BLaER1 (cell line): ENCODE measurements around the gene MAPKAP1.

Experiments used
- H3K27ac ChIP-seq: shearing (Covaris generic); formaldehyde crosslinking; 2 replicates; pipeline ENCODE4 v1.8.1; 2022
- H3K27me3 ChIP-seq: shearing (Covaris generic); formaldehyde crosslinking; 2 replicates; pipeline ENCODE4 v1.8.1; 2022
- H3K36me3 ChIP-seq: shearing (Covaris generic); formaldehyde crosslinking; 2 replicates; pipeline ENCODE4 v1.8.1; 2022
- H3K4me1 ChIP-seq: shearing (Covaris generic); formaldehyde crosslinking; 2 replicates; pipeline ENCODE4 v1.8.1; 2022
- H3K4me2 ChIP-seq: shearing (Covaris generic); formaldehyde crosslinking; 2 replicates; pipeline ENCODE4 v1.8.1; 2022
- H3K4me3 ChIP-seq: shearing (Covaris generic); formaldehyde crosslinking; 2 replicates; pipeline ENCODE4 v1.8.1; 2022
- H3K9ac ChIP-seq: shearing (Covaris generic); formaldehyde crosslinking; 2 replicates; pipeline ENCODE4 v1.8.1; 2022
- H3K9me3 ChIP-seq: shearing (Covaris generic); formaldehyde crosslinking; 2 replicates; pipeline ENCODE4 v1.8.1; 2022
- H4K20me1 ChIP-seq: shearing (Covaris generic); formaldehyde crosslinking; 2 replicates; pipeline ENCODE4 v1.8.1; 2022
- Cebpa-rat ChIP-seq: shearing (Covaris generic); IDR thresholded peaks from 2 replicates; pipeline ENCODE4 v1.8.1; 2022

Gene MAPKAP1

GRCh38 chr9:125529589-125530515, 177.2 kb downstream of the MAPKAP1 start:
- Histone ChIP-seq H4K20me1 (no peaks in the 10 kb centered on the region), H3K4me3 (no peak overlapping the region), H3K27me3 (no peaks in the 10 kb centered on the region), H3K36me3 (peaks cover 10% of the 10 kb centered on the region; the same call in 1 of the 2 replicates), H3K4me2 (peak overlapping the region; percentile 36), H3K4me1 (peaks cover 24% of the 10 kb centered on the region), H3K9ac (no peak overlapping the region), H3K27ac (no peak overlapping the region; the same call in 1 of the 2 replicates), H3K9me3 (peaks cover 8% of the 10 kb centered on the region; the same call in 1 of the 2 replicates)
- TF ChIP-seq Cebpa-rat: no peak

GRCh38 chr9:125529107-125529506, 177.9 kb downstream of the MAPKAP1 start:
- H3K4me1 ChIP-seq: peaks cover 17% of the 10 kb centered on the region
- no peak for TF ChIP-seq Cebpa-rat
- H3K36me3 ChIP-seq: peaks cover 17% of the 10 kb centered on the region; the same call in 1 of the 2 replicates
- H3K27me3 ChIP-seq: no peaks in the 10 kb centered on the region
- H3K4me3 ChIP-seq: no peak overlapping the region
- no peak overlapping the region for H3K4me2 ChIP-seq
- no peaks in the 10 kb centered on the region for H4K20me1 ChIP-seq
- no peak overlapping the region for H3K27ac ChIP-seq
- H3K9ac ChIP-seq: no peak overlapping the region
- H3K9me3 ChIP-seq: peaks cover 8% of the 10 kb centered on the region; the same call in 1 of the 2 replicates

GRCh38 chr9:125527471-125528002, 179.5 kb downstream of the MAPKAP1 start:
- no peak overlapping the region for H3K4me3 ChIP-seq
- no peak overlapping the region for H3K4me2 ChIP-seq
- H3K27me3 ChIP-seq: no peaks in the 10 kb centered on the region
- H3K9me3 ChIP-seq: no peaks in the 10 kb centered on the region
- H3K36me3 ChIP-seq: peaks cover 23% of the 10 kb centered on the region; the same call in 1 of the 2 replicates
- H4K20me1 ChIP-seq: no peaks in the 10 kb centered on the region
- no peak overlapping the region for H3K9ac ChIP-seq
- no peak overlapping the region for H3K27ac ChIP-seq
- peaks cover 22% of the 10 kb centered on the region for H3K4me1 ChIP-seq
- no peak for TF ChIP-seq Cebpa-rat

GRCh38 chr9:125525921-125526631, 180.9 kb downstream of the MAPKAP1 start:
- no peaks in the 10 kb centered on the region for H3K27me3 ChIP-seq
- no peaks in the 10 kb centered on the region for H3K9me3 ChIP-seq
- H3K4me3 ChIP-seq: no peak overlapping the region
- H3K36me3 ChIP-seq: peaks cover 24% of the 10 kb centered on the region; the same call in 1 of the 2 replicates
- no peak overlapping the region for H3K9ac ChIP-seq
- H4K20me1 ChIP-seq: no peaks in the 10 kb centered on the region
- H3K4me2 ChIP-seq: no peak overlapping the region
- peaks cover 32% of the 10 kb centered on the region for H3K4me1 ChIP-seq
- no peak for TF ChIP-seq Cebpa-rat
- H3K27ac ChIP-seq: no peak overlapping the region

GRCh38 chr9:125524583-125525355, 182.2 kb downstream of the MAPKAP1 start:
- Histone ChIP-seq H3K9me3 (no peaks in the 10 kb centered on the region), H3K4me3 (no peak overlapping the region), H3K36me3 (peaks cover 37% of the 10 kb centered on the region), H3K4me1 (peaks cover 19% of the 10 kb centered on the region), H3K27me3 (no peaks in the 10 kb centered on the region), H3K9ac (no peak overlapping the region), H3K4me2 (no peak overlapping the region), H4K20me1 (no peaks in the 10 kb centered on the region), H3K27ac (no peak overlapping the region)
- TF ChIP-seq Cebpa-rat: no peak

- Histone ChIP-seq H3K27me3 (no peaks in the 10 kb centered on the region), H3K4me3 (no peak overlapping the region), H3K27ac (no peak overlapping the region), H3K9ac (no peak overlapping the region), H3K4me1 (peaks cover 15% of the 10 kb centered on the region), H3K36me3 (peaks cover 47% of the 10 kb centered on the region), H3K9me3 (no peaks in the 10 kb centered on the region), H4K20me1 (no peaks in the 10 kb centered on the region), H3K4me2 (no peak overlapping the region)
- no peak for TF ChIP-seq Cebpa-rat
Observed at GRCh38 chr9:125523681-125524080, 183.3 kb downstream of the MAPKAP1 start.

GRCh38 chr9:125522328-125522725, 184.7 kb downstream of the MAPKAP1 start:
- Histone ChIP-seq H3K36me3 (peaks cover 47% of the 10 kb centered on the region), H3K27ac (no peak overlapping the region), H3K9ac (no peak overlapping the region), H3K9me3 (no peaks in the 10 kb centered on the region), H3K4me3 (no peak overlapping the region), H3K4me1 (peaks cover 15% of the 10 kb centered on the region), H3K4me2 (peak overlapping the region; percentile 52), H3K27me3 (no peaks in the 10 kb centered on the region), H4K20me1 (no peaks in the 10 kb centered on the region)
- TF ChIP-seq Cebpa-rat: no peak

- no peak overlapping the region for H3K27ac ChIP-seq
Observed at GRCh38 chr9:125521462-125522327, 185.3 kb downstream of the MAPKAP1 start.

More at GRCh38 chr9:125521462-125522327, 185.3 kb downstream of the MAPKAP1 start:
- TF ChIP-seq Cebpa-rat: no peak
- peaks cover 47% of the 10 kb centered on the region for H3K36me3 ChIP-seq
- H3K4me2 ChIP-seq: peak overlapping the region; percentile 52
- no peak overlapping the region for H3K4me3 ChIP-seq
- H3K9me3 ChIP-seq: no peaks in the 10 kb centered on the region
- no peak overlapping the region for H3K9ac ChIP-seq
- H3K4me1 ChIP-seq: peaks cover 15% of the 10 kb centered on the region
- no peaks in the 10 kb centered on the region for H3K27me3 ChIP-seq
- H4K20me1 ChIP-seq: no peaks in the 10 kb centered on the region
